Astrocyte of the spinal cord (primary cell): Measurements from ENCODE around the gene HPS4.

Experiments
- DNase-seq: peaks from one replicate; pipeline ENCODE4 v3.0.0; 2011; ENCODE audit warnings: low read depth, low spot score
- H3K4me3 ChIP-seq: 2 replicates; pipeline ENCODE4 v1.5.1; 2011; ENCODE audit warnings: low read depth, mild to moderate bottlenecking, low read length, moderate library complexity
- in situ Hi-C: cut with HindIII; loops from 2 replicates; pipeline ENCODE4 v1.10.0; 2017; ENCODE audit warnings: low sequenced_read_pairs
- TF ChIP-seq, protein P1 (sequence below): IDR thresholded peaks from 2 replicates; pipeline ENCODE4 v1.5.1; 2012; ENCODE audit warnings: low read depth, mild to moderate bottlenecking, low read length, inconsistent platforms

HPS4 gene

DNA sequence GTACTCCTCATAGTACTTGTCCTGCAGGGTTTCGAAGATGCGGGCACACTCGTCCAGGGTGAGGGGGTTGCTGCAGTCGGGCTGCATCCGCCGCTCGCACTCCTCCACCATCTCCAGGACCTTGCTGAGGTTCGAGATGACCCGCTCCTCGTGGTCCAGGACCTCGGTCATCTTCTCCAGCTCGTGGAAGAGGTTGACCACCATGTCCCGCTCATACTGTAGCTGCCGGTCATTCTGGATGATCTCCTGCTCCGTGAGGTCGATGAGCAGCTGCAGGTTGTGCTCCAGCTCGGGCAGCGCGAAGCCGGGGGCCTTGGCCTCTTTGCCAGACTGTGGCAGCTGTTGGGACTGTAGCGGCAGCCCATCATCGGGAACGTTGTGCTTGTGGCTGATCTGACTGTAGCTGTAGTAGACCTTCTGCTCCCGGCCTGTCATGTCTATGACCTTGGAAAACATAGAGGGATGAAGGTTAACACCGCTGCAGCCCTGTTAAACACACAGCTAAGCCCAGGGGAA is 15.7 kb upstream of the HPS4 start:
- no peak overlapping the region for H3K4me3 ChIP-seq
- in situ Hi-C loops = no loop called here
- TF ChIP-seq, protein P1, sequence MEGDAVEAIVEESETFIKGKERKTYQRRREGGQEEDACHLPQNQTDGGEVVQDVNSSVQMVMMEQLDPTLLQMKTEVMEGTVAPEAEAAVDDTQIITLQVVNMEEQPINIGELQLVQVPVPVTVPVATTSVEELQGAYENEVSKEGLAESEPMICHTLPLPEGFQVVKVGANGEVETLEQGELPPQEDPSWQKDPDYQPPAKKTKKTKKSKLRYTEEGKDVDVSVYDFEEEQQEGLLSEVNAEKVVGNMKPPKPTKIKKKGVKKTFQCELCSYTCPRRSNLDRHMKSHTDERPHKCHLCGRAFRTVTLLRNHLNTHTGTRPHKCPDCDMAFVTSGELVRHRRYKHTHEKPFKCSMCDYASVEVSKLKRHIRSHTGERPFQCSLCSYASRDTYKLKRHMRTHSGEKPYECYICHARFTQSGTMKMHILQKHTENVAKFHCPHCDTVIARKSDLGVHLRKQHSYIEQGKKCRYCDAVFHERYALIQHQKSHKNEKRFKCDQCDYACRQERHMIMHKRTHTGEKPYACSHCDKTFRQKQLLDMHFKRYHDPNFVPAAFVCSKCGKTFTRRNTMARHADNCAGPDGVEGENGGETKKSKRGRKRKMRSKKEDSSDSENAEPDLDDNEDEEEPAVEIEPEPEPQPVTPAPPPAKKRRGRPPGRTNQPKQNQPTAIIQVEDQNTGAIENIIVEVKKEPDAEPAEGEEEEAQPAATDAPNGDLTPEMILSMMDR = no peak
- DNase-seq = no peak

DNA sequence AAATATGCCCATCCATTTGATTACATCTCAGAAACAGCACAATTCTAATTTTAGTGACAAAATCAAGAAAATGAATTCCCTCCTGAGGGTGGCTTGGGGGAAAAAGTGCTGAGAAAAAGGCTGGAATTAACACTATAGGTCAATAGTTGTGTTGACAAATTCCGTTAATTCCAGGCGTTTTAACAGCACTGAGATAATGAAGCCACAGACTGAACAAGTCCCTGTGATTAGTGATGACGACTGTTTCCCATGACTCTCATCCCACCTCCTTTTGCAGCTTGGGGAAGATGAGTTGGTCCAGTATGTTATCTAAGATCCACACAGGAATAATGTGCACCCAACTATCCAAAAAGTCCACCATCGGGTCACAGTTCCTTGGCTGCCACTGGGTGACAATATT is 12.9 kb upstream of the HPS4 start:
- no peak for DNase-seq
- in situ Hi-C loops = no loop called here
- H3K4me3 ChIP-seq = no peak overlapping the region
- TF ChIP-seq, protein P1 = no peak

DNA sequence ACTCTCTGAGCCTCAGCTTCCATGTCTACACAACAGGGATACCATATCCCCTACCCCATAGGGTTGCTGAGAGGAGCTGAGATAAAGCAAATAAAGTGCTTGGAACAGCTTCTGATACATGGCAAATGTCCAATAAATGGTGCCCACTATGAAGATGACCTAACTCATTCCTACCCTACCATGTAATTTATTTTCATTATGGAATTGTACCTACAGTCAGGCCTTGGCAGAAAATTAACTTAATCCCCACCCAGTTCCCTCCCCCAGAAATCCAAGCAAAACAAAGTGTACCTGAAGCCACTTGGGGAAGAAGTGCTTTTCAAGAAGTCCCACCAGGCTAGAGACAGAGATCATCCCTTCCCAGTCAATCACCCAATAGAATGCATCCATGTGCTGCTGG is 10.9 kb upstream of the HPS4 start:
- no peak for DNase-seq
- in situ Hi-C loops = no loop called here
- no peak overlapping the region for H3K4me3 ChIP-seq
- TF ChIP-seq, protein P1 = no peak

DNA sequence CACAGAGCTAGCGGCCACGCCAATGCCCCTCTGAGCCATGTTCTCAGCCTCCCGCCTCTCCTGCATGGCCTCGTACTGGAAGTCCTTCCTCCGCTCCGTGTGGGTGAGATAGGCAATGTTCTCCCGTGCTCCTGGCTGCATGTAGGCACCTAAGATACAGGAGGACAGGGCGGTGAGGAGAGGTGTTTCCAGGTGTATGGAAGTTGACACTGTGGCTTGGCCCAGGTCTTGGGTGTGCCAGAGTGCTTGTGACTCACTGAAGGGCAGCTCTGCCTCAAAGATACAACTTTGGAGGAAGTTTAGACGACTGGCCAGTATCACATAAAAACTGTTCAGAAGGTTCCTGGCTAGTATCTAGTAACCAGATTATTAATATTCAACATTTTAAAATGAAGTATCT is 8.6 kb upstream of the HPS4 start:
- no peak for DNase-seq
- no peak overlapping the region for H3K4me3 ChIP-seq
- in situ Hi-C loops = no loop called here
- TF ChIP-seq, protein P1 = no peak

DNA sequence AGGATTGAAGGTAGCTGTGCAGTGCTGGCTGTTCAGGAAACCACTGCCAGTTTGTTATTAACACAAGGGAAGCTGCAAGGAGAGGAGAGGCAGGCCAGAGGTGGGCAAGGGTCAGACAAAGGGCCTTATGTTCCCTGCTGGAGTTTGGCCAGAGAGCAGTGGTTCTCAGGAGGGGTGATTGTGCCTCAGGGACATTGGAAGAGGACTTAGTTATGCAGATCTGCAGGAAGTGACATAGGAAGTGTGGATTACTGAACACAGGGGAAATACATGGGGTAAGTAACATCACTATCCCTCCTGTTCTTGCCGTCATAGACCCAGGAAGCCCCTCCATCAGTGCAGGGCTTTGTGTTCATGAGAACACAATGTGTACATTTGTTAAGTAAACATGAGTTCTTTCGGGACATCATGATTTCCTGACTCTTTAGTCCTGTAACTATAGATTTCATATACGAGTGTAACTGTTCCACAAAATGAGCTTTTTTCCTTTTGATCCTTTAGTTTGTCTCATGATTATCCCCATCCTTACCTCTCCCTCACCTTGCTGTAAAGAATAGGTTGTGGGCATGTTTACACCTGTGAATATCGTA is 6.0 kb upstream of the HPS4 start:
- in situ Hi-C loops = no loop called here
- TF ChIP-seq, protein P1 = no peak
- no peak overlapping the region for H3K4me3 ChIP-seq
- DNase-seq = no peak

DNA sequence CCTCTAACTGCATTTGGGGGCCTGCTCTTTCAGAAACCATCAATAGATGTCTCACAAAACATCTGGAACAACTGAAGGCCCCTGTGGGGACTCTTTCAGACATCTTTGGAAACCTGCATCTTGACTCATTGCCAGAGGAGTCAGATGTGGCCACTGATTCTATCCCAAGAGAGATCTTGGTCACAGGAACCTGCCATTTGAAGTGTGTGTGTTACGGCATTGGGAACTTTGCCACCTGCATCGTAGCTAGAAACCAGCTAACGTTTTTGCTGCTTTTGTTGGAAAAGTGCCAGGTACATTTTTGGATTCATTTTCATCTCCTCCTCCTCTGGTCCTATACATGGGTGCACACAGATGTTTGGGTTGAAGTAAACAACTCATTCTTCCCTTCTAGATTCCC is 4.4 kb upstream of the HPS4 start:
- in situ Hi-C loops = no loop called here
- TF ChIP-seq, protein P1 = no peak
- no peak for DNase-seq
- no peak overlapping the region for H3K4me3 ChIP-seq

DNA sequence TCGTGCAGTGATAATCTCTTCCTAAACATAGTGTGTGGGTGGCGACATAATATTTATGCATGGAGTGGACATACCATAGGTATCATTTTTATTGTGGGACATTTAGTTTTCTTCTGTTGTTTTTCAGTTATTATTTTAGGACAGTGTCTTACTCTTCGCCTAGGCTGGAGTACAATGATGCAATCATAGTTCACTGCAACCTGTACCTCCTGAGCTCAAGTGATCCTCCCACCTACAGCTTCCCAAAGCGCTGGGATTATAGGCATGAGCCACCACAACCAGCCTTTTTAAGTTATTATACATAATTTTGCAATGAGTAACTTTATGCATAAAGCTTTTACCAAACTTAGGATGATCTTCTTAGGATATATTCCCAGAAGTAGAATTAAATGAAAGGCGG is 2.8 kb upstream of the HPS4 start:
- in situ Hi-C loops = no loop called here
- TF ChIP-seq, protein P1 = no peak
- no peak for DNase-seq
- H3K4me3 ChIP-seq = no peak overlapping the region
